HepG2 (cell line): ENCODE results near the gene KRTAP3-3. TPM values are rescaled to one million over a fixed set of nuclear protein-coding genes. Genes with fewer than 3 reads are reported as not detected.
A peak's percentile ranks its signal among the peaks of the same experiment; 100 is the strongest.

Experiments used
- ATAC-seq: fragments of 200-7000 bp; cut with Tn5 transposase; 3 replicates; pipeline ENCODE4 v1.9.1; 2020; ENCODE audit warnings: mild to moderate bottlenecking, moderate library complexity
- BruUV-seq: library from RNA; stranded (reverse); fragments of 400-500 nt; replicated peaks from 2 replicates; lab custom pipeline; 2021; lab: Mats Ljungman, UMichigan
- CTCF ChIA-PET: fragments of 300-600 bp; formaldehyde crosslinking; extraction: SDS; loops from one replicate; lab custom pipeline; 2021; ENCODE audit warnings: low total read pairs, inconsistent platforms, low intra/inter-chr PET ratio; lab: Yijun Ruan, JAX
- POLR2A ChIA-PET: fragments of 350-600 bp; sonication (Branson Sonifier 250); formaldehyde crosslinking; loops from one replicate; lab custom pipeline; 2020; ENCODE audit warnings: antibody characterized with exemption, inconsistent platforms; lab: Yijun Ruan, JAX
- DNase-seq: peaks from one replicate; pipeline ENCODE4 v3.0.0-alpha.2; 2015; ENCODE audit warnings: low spot score
- FAIRE-seq: peaks from 3 replicates; lab custom pipeline; 2011; peaks lifted over from hg19 to GRCh38; lab: Jason Lieb, UNC
- H2AFZ ChIP-seq: one replicate; pipeline ENCODE4 v1.6.1; 2011; ENCODE audit warnings: low read length, inconsistent platforms
- H3K27ac ChIP-seq: fragments of 300-600 bp; 3 replicates; pipeline ENCODE4 v1.8.0; 2011; ENCODE audit warnings: mixed run types, mild to moderate bottlenecking, mixed read lengths, low read length, inconsistent platforms; ENCODE audit not compliant: insufficient read depth; ENCODE audit errors: extremely low read length
- H3K27me3 ChIP-seq, 2 experiments: fragments of 200-600 bp in 1 of 2; 2 replicates in 1 of 2; 3 replicates in 1 of 2; pipeline versions ENCODE4 v1.6.0 to v1.8.0; 2011; ENCODE audit warnings: low read length in 2 of 2, mild to moderate bottlenecking in 2 of 2, moderate library complexity in 2 of 2, inconsistent platforms in 1 of 2; ENCODE audit not compliant: insufficient read depth in 2 of 2, control insufficient read depth in 1 of 2
- H3K36me3 ChIP-seq, 2 experiments: fragments of 200-600 bp in 1 of 2; replicated peaks in 1 of 2; 2 replicates in 1 of 2; 3 replicates in 1 of 2; pipeline versions ENCODE4 v1.5.1 to v1.8.0; 2011; ENCODE audit warnings: low read length in 2 of 2, inconsistent platforms in 1 of 2; ENCODE audit not compliant: insufficient read depth in 2 of 2, control insufficient read depth in 1 of 2
- H3K4me1 ChIP-seq: 2 replicates; pipeline ENCODE4 v1.5.1; 2012; ENCODE audit warnings: low read length, inconsistent platforms; ENCODE audit not compliant: insufficient read depth
- H3K4me2 ChIP-seq: 2 replicates; pipeline ENCODE4 v1.6.0; 2011; ENCODE audit warnings: low read depth, low read length, inconsistent platforms
- H3K4me3 ChIP-seq, 3 experiments: fragments of 200-600 bp in 1 of 3; sonication (generic), shearing (Covaris generic) in 1 of 3; replicated peaks in 1 of 3; 2 replicates each; pipeline ENCODE4 v1.5.1; 2011 to 2016; ENCODE audit warnings: low read length in 3 of 3, inconsistent platforms in 2 of 3, low read depth in 2 of 3, mild to moderate bottlenecking in 2 of 3, control low read depth in 1 of 3, mixed read lengths in 1 of 3; ENCODE audit not compliant: insufficient read depth in 1 of 3
- H3K79me2 ChIP-seq: one replicate; pipeline ENCODE4 v1.6.1; 2011; ENCODE audit warnings: low read length, inconsistent platforms; ENCODE audit not compliant: insufficient read depth
- H3K9ac ChIP-seq: 2 replicates; pipeline ENCODE4 v1.6.0; 2011; ENCODE audit warnings: mild to moderate bottlenecking, low read depth, low read length, inconsistent platforms; ENCODE audit not compliant: insufficient read depth
- H3K9me3 ChIP-seq: 2 replicates; pipeline ENCODE4 v1.5.1; 2012; ENCODE audit warnings: mild to moderate bottlenecking, low read length
- H4K20me1 ChIP-seq: 2 replicates; pipeline ENCODE4 v1.6.0; 2011; ENCODE audit warnings: inconsistent platforms, mild to moderate bottlenecking, low read length, moderate library complexity; ENCODE audit not compliant: insufficient read depth
- ZNF687 ChIP-seq: sonication (generic); formaldehyde crosslinking; IDR thresholded peaks from 2 replicates; pipeline ENCODE4 v1.5.1; 2020; ENCODE audit warnings: mild to moderate bottlenecking, missing genetic modification reagents, moderate library complexity
- ZNF710 ChIP-seq: sonication (generic); formaldehyde crosslinking; IDR thresholded peaks from 2 replicates; pipeline ENCODE4 v1.5.0; 2020; ENCODE audit warnings: mild to moderate bottlenecking, missing genetic modification reagents, borderline replicate concordance
- WGBS: methylation state at CpG from one replicate; pipeline ENCODE4 v1.1.6; 2017; ENCODE audit warnings: low lambda C conversion rate; 5-methylcytosine and 5-hydroxymethylcytosine counted together
- in situ Hi-C: cut with HindIII; loops from 2 replicates; pipeline ENCODE4 v1.10.0; 2017; ENCODE audit warnings: low pct_unique_long_range_greater_than_20kb; ENCODE audit not compliant: extremely low pct_ligation_motif_present
- intact Hi-C: fragments of 100-400 bp; cut with micrococcal nuclease; formaldehyde crosslinking; loops from one replicate; pipeline ENCODE4 v1.10.0; 2022; ENCODE audit not compliant: unreplicated experiment
- polyA plus RNA-seq, 8 experiments: library from polyadenylated mRNA; depleted of rRNA in 3 of 8; stranded (reverse) in 7 of 8; unstranded in 1 of 8; fragments of >200 nt; fragmentation: Illumina TruSeq in 4 of 8; extraction: Trizol in 4 of 8; gene quantifications; 2 replicates each; pipeline versions ENCODE4 v1.2.1 to v1.2.3, GENCODE V29; 2011 to 2016; ENCODE audit warnings: low read depth in 4 of 8, missing spikeins in 1 of 8, mixed read lengths in 1 of 8; ENCODE audit not compliant: insufficient read depth in 1 of 8
- total RNA-seq, 5 experiments: library from RNA; depleted of rRNA; stranded (reverse); fragments of >200 nt; fragmentation: Illumina TruSeq; extraction: Trizol; gene quantifications; 2 replicates each; pipeline ENCODE4 v1.2.3, GENCODE V29; 2016; ENCODE audit warnings: low read depth in 1 of 5

The KRTAP3-3 gene
- total and polyA plus RNA-seq, 2 of the 13 experiments (the other 11 are each of a cell fraction or from before 2014, with no cell fraction given) = not detected

GRCh38 chr17:41026715-41027471, 32.9 kb upstream of the KRTAP3-3 start, which contains the start of gene KRTAP1-5:
Gene KRTAP1-5 (minus strand): TSS chr17:41027208. CDS start chr17:41027155, 53 bp downstream.
- DNase-seq (no peak), ATAC-seq (no peak), FAIRE-seq (no peak)
- Histone ChIP-seq H3K4me2 (no peak within 1 kb of the TSS), H3K27me3 (no peaks in the 10 kb centered on the region; a peak in 1 of 5 replicates), H3K27ac (no peak within 1 kb of the TSS), H3K36me3 (no peaks in the 10 kb centered on the region), H3K4me3 (no peak within 1 kb of the TSS), H2AFZ (no peak within 1 kb of the TSS), H3K4me1 (no peaks in the 10 kb centered on the region), H3K79me2 (no peaks in the 10 kb centered on the region), H3K9me3 (no peaks in the 10 kb centered on the region)
- POLR2A ChIA-PET = interaction anchor here (0.6 kb wide), 1 partner anchor 1260 kb away, joined by 3 read pairs; no protein-coding TSS in a partner anchor
- no TSS peak for BruUV-seq
- CTCF ChIA-PET = no interaction called here
- intact Hi-C loops = no loop called here
- 61% methylated on average over 5 of the region's 9 CpGs for WGBS
- in situ Hi-C loops = no loop called here
- peak; percentile 23; the same call in 1 of the 2 replicates for TF ChIP-seq ZNF687 (CRISPR knock-in tag)
- no peak for TF ChIP-seq ZNF710 (CRISPR knock-in tag)
- TF ChIP-seq, all 625 proteins: peak for 1
- Histone ChIP-seq H4K20me1 (no peaks in the 10 kb centered on the region), H3K9ac (no peak within 1 kb of the TSS)
